ENCODE data around the gene AAK1. TPM values are rescaled to one million over a fixed set of nuclear protein-coding genes. Genes with fewer than 3 reads are reported as not detected.

AAK1 gene
- total and polyA plus RNA-seq, 12 donors = 26.2 to 106 (median 68.5) TPM

- WGBS, 4 donors = 82 to 100% (median 95%) methylated on average over 1 of the region's 1 CpG
These were observed 173.8 kb downstream of the AAK1 start for GRCh38 chr2:69469784-69470183.

GRCh38 chr2:69469375-69469774, 174.2 kb downstream of the AAK1 start:
- intact Hi-C loops (cut with DNase I) = no loop called here
- Histone ChIP-seq H3K9me3 (replicated peaks in 1 of 3) (no peaks in the 10 kb centered on the region), H3K27me3 (no peaks in the 10 kb centered on the region), H3K36me3 (replicated peaks in 1 of 2) (peaks cover 0 to 13% of the 10 kb centered on the region in 2 donors), H3K4me3 (no peak overlapping the region), H3K4me1 (replicated peaks in 1 of 2) (no peaks in the 10 kb centered on the region), H3K27ac (no peak overlapping the region)
- no peak for DNase-seq
- TF ChIP-seq POLR2A (IDR thresholded peaks at IDR 0.05) (no peak), CTCF (IDR thresholded peaks at IDR 0.05) (no peak)
- 76 to 88% (median 87%) methylated on average over 3 of the region's 3 CpGs for WGBS, 4 donors

More at GRCh38 chr2:69469784-69470183, 173.8 kb downstream of the AAK1 start:
- TF ChIP-seq CTCF (IDR thresholded peaks at IDR 0.05) = no peak
- no peak for TF ChIP-seq POLR2A (IDR thresholded peaks at IDR 0.05)
- DNase-seq = no peak
- Histone ChIP-seq H3K36me3 (replicated peaks in 1 of 2) (peaks cover 0 to 16% of the 10 kb centered on the region in 2 donors), H3K9me3 (replicated peaks in 1 of 3) (no peaks in the 10 kb centered on the region), H3K27me3 (no peaks in the 10 kb centered on the region), H3K27ac (no peak overlapping the region), H3K4me3 (no peak overlapping the region), H3K4me1 (replicated peaks in 1 of 2) (no peaks in the 10 kb centered on the region)
- intact Hi-C loops (cut with DNase I) = no loop called here

GRCh38 chr2:69466728-69467127, 176.8 kb downstream of the AAK1 start:
- TF ChIP-seq POLR2A (IDR thresholded peaks at IDR 0.05) (no peak), CTCF (IDR thresholded peaks at IDR 0.05) (no peak)
- Histone ChIP-seq H3K27ac (no peak overlapping the region), H3K4me1 (replicated peaks in 1 of 2) (no peaks in the 10 kb centered on the region), H3K9me3 (replicated peaks in 1 of 3) (no peaks in the 10 kb centered on the region), H3K4me3 (no peak overlapping the region), H3K27me3 (no peaks in the 10 kb centered on the region), H3K36me3 (replicated peaks in 1 of 2) (peaks cover 0 to 11% of the 10 kb centered on the region in 2 donors)
- 94 to 98% (median 96%) methylated on average over 8 of the region's 8 CpGs for WGBS, 4 donors
- intact Hi-C loops (cut with DNase I) = no loop called here
- no peak for DNase-seq

- peaks cover 0 to 11% of the 10 kb centered on the region in 2 donors for H3K36me3 ChIP-seq (replicated peaks in 1 of 2)
- H3K4me1 ChIP-seq (replicated peaks in 1 of 2) = no peaks in the 10 kb centered on the region
- H3K27ac ChIP-seq = peak overlapping the region in 2 of 5 donors; percentile 41 to 53
- TF ChIP-seq CTCF (IDR thresholded peaks at IDR 0.05) = no peak
- TF ChIP-seq POLR2A (IDR thresholded peaks at IDR 0.05) = no peak
- peak in 6 of 7 donors; percentile 13 to 74 (median 44) for DNase-seq
- H3K27me3 ChIP-seq = no peaks in the 10 kb centered on the region
- H3K9me3 ChIP-seq (replicated peaks in 1 of 3) = no peaks in the 10 kb centered on the region
- intact Hi-C loops (cut with DNase I) = no loop called here
- WGBS, 4 donors = 82 to 85% (median 84%) methylated on average over 11 to 14 of the region's 14 CpGs
- H3K4me3 ChIP-seq = no peak overlapping the region
These were observed 177.8 kb downstream of the AAK1 start for GRCh38 chr2:69465513-69466456.

All from adrenal gland (tissue), 12 donors.